GM23248 (cell line): Measurements from ENCODE around the gene FAM76A.

Experiments used
- EZH2 ChIP-seq: fragments of 200-600 bp; sonication (generic); IDR thresholded peaks from 2 replicates; pipeline ENCODE4 v1.6.1; 2018; ENCODE audit warnings: antibody characterized with exemption, mild to moderate bottlenecking; ENCODE audit not compliant: insufficient read depth, poor library complexity, severe bottlenecking
- EZH2phosphoT487 ChIP-seq: fragments of 200-600 bp; sonication (generic); IDR thresholded peaks from 2 replicates; pipeline ENCODE4 v1.6.1; 2018; ENCODE audit warnings: antibody characterized with exemption, moderate library complexity, mild to moderate bottlenecking, low read depth; ENCODE audit not compliant: insufficient read depth

GRCh38 chr1:27704958-27705357 is 20.8 kb upstream of the FAM76A start:
- TF ChIP-seq EZH2 (no peak), EZH2phosphoT487 (no peak)
